HepG2 (cell line): Measurements from ENCODE around the gene ELAC1. TPM values are rescaled to one million over a fixed set of nuclear protein-coding genes. Genes with fewer than 3 reads are reported as not detected.

Experiments
- ARNT2 ChIP-seq: sonication (generic); formaldehyde crosslinking; IDR thresholded peaks from 2 replicates; pipeline ENCODE4 v1.8.0; 2022; ENCODE audit warnings: mild to moderate bottlenecking, low read depth, missing genetic modification reagents, moderate library complexity
- DPF2 ChIP-seq: sonication (generic); formaldehyde crosslinking; IDR thresholded peaks from 2 replicates; pipeline ENCODE4 v1.4.0; 2020; ENCODE audit warnings: mild to moderate bottlenecking, low read depth, missing genetic modification reagents, borderline replicate concordance
- DR1 ChIP-seq: sonication (generic); formaldehyde crosslinking; IDR thresholded peaks from 2 replicates; pipeline ENCODE4 v1.8.0; 2021; ENCODE audit warnings: mild to moderate bottlenecking, missing genetic modification reagents, inconsistent platforms
- HNF4G ChIP-seq, 2 experiments: sonication (generic) in 1 of 2; formaldehyde crosslinking in 1 of 2; IDR thresholded peaks; 2 replicates each; pipeline versions ENCODE4 v1.4.0 to v1.6.1; 2011 to 2020; ENCODE audit warnings: borderline replicate concordance in 2 of 2, low read depth in 2 of 2, mild to moderate bottlenecking in 2 of 2, low read length in 1 of 2, missing genetic modification reagents in 1 of 2, moderate library complexity in 1 of 2
- IRF2 ChIP-seq: IDR thresholded peaks from 2 replicates; pipeline ENCODE4 v1.6.1; 2018; ENCODE audit warnings: missing genetic modification reagents, missing compliant biosample characterization
- KDM4B ChIP-seq: sonication (generic); formaldehyde crosslinking; IDR thresholded peaks from 2 replicates; pipeline ENCODE4 v1.4.0; 2020; ENCODE audit warnings: missing genetic modification reagents
- KLF16 ChIP-seq, 2 experiments: sonication (generic) in 1 of 2; formaldehyde crosslinking in 1 of 2; IDR thresholded peaks; 2 replicates each; pipeline versions ENCODE4 v1.6.1 to v1.8.0; 2016 to 2023; ENCODE audit warnings: missing genetic modification reagents in 2 of 2, missing compliant biosample characterization in 1 of 2
- MED13 ChIP-seq: sonication (generic); formaldehyde crosslinking; IDR thresholded peaks from 2 replicates; pipeline ENCODE4 v1.5.0; 2020; ENCODE audit warnings: missing genetic modification reagents
- MXD4 ChIP-seq: IDR thresholded peaks from 2 replicates; pipeline ENCODE4 v1.6.1; 2016; ENCODE audit warnings: mild to moderate bottlenecking, missing biosample characterization, missing genetic modification reagents
- NR2F1 ChIP-seq, 2 experiments: fragments of 450-650 bp in 1 of 2; formaldehyde crosslinking in 1 of 2; IDR thresholded peaks; 2 replicates each; pipeline versions ENCODE4 v1.5.0 to v1.6.1; 2016 to 2020; ENCODE audit warnings: mild to moderate bottlenecking in 1 of 2, missing compliant biosample characterization in 1 of 2, missing genetic modification reagents in 1 of 2, moderate library complexity in 1 of 2
- SP4 ChIP-seq: sonication (generic); formaldehyde crosslinking; IDR thresholded peaks from 2 replicates; pipeline ENCODE4 v1.8.1; 2023; ENCODE audit warnings: mild to moderate bottlenecking, missing genetic modification reagents
- SRF ChIP-seq: IDR thresholded peaks from 2 replicates; pipeline ENCODE4 v1.6.1; 2011; ENCODE audit warnings: mild to moderate bottlenecking, low read depth, low read length, moderate library complexity
- TCF7L2 ChIP-seq: IDR thresholded peaks from 2 replicates; pipeline ENCODE4 v1.6.1; 2011; ENCODE audit warnings: mild to moderate bottlenecking, low read depth, low read length, moderate library complexity
- ZFY ChIP-seq: sonication (generic); formaldehyde crosslinking; IDR thresholded peaks from 2 replicates; pipeline ENCODE4 v1.4.0; 2020; ENCODE audit warnings: missing genetic modification reagents
- ZNF510 ChIP-seq: sonication (generic); formaldehyde crosslinking; IDR thresholded peaks from 2 replicates; pipeline ENCODE4 v1.4.0; 2020; ENCODE audit warnings: low read depth, mild to moderate bottlenecking, missing genetic modification reagents
- ZNF670 ChIP-seq: sonication (generic); formaldehyde crosslinking; IDR thresholded peaks from 2 replicates; pipeline ENCODE4 v1.8.0; 2022; ENCODE audit warnings: mild to moderate bottlenecking, missing genetic modification reagents, borderline replicate concordance
- ZNF747 ChIP-seq: sonication (generic); formaldehyde crosslinking; IDR thresholded peaks from 2 replicates; pipeline ENCODE4 v1.8.1; 2023; ENCODE audit warnings: missing genetic modification reagents, mild to moderate bottlenecking, borderline replicate concordance
- ZNF776 ChIP-seq: sonication (generic); formaldehyde crosslinking; IDR thresholded peaks from 2 replicates; pipeline ENCODE4 v1.4.0; 2020; ENCODE audit warnings: mild to moderate bottlenecking, missing genetic modification reagents
- ZNF781 ChIP-seq: sonication (generic); formaldehyde crosslinking; IDR thresholded peaks from 2 replicates; pipeline ENCODE4 v1.5.1; 2020; ENCODE audit warnings: borderline replicate concordance, mild to moderate bottlenecking, missing genetic modification reagents; ENCODE audit errors: not compliant biosample characterization
- ZNF839 ChIP-seq: sonication (generic); formaldehyde crosslinking; IDR thresholded peaks from 2 replicates; pipeline ENCODE4 v1.4.0; 2020; ENCODE audit warnings: missing genetic modification reagents, mild to moderate bottlenecking, borderline replicate concordance
- polyA plus RNA-seq, 8 experiments: library from polyadenylated mRNA; depleted of rRNA in 3 of 8; stranded (reverse) in 7 of 8; unstranded in 1 of 8; fragments of >200 nt; fragmentation: Illumina TruSeq in 4 of 8; extraction: Trizol in 4 of 8; gene quantifications; 2 replicates each; pipeline versions ENCODE4 v1.2.1 to v1.2.3, GENCODE V29; 2011 to 2016; ENCODE audit warnings: low read depth in 4 of 8, missing spikeins in 1 of 8, mixed read lengths in 1 of 8; ENCODE audit not compliant: insufficient read depth in 1 of 8
- total RNA-seq, 5 experiments: library from RNA; depleted of rRNA; stranded (reverse); fragments of >200 nt; fragmentation: Illumina TruSeq; extraction: Trizol; gene quantifications; 2 replicates each; pipeline ENCODE4 v1.2.3, GENCODE V29; 2016; ENCODE audit warnings: low read depth in 1 of 5
- TF ChIP-seq, protein P1 (sequence below): sonication (generic); formaldehyde crosslinking; conservative IDR thresholded peaks from 2 replicates; pipeline ENCODE4 v1.4.0; 2020; ENCODE audit warnings: mild to moderate bottlenecking, missing genetic modification reagents, moderate library complexity
- TF ChIP-seq, protein P2 (sequence below): sonication (generic); formaldehyde crosslinking; IDR thresholded peaks from 2 replicates; pipeline ENCODE4 v1.5.1; 2020; ENCODE audit warnings: mild to moderate bottlenecking, moderate library complexity, missing genetic modification reagents
- TF ChIP-seq, protein P3 (sequence below): sonication (generic); formaldehyde crosslinking; IDR thresholded peaks from 2 replicates; pipeline ENCODE4 v1.8.1; 2023; ENCODE audit warnings: mild to moderate bottlenecking, missing genetic modification reagents

Gene ELAC1
- total and polyA plus RNA-seq, 2 of the 13 experiments (the other 11 are each of a cell fraction or from before 2014, with no cell fraction given): 1.9 to 3.6 TPM

DNA sequence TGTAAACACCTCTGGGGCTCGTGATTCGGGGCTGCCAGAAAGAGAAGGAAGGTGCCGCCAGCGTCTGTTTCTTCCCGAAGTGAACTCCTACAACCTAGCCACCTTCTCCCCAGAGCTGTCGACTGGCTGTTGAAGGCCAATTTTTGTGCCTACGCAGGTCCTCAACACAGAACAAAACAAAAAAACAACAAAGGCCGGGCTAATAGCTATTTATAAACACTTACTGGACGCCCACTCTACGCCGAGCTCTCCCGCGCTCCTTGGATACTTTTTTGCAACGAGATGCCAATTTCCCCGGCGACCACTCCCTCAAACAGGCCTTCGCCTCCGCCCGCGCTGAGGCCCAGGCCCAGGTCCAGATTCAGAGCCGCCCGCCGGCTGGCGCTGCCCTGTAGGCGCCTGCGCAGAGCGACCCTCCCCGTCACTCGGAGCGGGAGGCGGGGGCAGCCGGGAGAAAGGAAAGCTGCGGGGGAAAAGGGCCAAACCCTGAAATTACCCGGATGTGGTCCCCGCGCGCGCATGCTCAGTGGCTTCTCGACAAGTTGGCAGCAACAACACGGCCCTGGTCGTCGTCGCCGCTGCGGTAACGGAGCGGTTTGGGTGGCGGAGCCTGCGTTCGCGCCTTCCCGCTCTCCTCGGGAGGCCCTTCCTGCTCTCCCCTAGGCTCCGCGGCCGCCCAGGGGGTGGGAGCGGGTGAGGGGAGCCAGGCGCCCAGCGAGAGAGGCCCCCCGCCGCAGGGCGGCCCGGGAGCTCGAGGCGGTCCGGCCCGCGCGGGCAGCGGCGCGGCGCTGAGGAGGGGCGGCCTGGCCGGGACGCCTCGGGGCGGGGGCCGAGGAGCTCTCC lies 62.1 kb downstream of the ELAC1 start, which contains the start of gene SMAD4 (continued):
- TF ChIP-seq, protein P1, sequence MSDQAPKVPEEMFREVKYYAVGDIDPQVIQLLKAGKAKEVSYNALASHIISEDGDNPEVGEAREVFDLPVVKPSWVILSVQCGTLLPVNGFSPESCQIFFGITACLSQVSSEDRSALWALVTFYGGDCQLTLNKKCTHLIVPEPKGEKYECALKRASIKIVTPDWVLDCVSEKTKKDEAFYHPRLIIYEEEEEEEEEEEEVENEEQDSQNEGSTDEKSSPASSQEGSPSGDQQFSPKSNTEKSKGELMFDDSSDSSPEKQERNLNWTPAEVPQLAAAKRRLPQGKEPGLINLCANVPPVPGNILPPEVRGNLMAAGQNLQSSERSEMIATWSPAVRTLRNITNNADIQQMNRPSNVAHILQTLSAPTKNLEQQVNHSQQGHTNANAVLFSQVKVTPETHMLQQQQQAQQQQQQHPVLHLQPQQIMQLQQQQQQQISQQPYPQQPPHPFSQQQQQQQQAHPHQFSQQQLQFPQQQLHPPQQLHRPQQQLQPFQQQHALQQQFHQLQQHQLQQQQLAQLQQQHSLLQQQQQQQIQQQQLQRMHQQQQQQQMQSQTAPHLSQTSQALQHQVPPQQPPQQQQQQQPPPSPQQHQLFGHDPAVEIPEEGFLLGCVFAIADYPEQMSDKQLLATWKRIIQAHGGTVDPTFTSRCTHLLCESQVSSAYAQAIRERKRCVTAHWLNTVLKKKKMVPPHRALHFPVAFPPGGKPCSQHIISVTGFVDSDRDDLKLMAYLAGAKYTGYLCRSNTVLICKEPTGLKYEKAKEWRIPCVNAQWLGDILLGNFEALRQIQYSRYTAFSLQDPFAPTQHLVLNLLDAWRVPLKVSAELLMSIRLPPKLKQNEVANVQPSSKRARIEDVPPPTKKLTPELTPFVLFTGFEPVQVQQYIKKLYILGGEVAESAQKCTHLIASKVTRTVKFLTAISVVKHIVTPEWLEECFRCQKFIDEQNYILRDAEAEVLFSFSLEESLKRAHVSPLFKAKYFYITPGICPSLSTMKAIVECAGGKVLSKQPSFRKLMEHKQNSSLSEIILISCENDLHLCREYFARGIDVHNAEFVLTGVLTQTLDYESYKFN: no peak
- TF ChIP-seq ZNF776 (CRISPR knock-in tag) (no peak; the same call in 1 of the 2 replicates), ZNF781 (CRISPR knock-in tag) (peak; percentile 74), ZNF747 (no peak), SP4 (CRISPR knock-in tag) (0 out of 2 replicates have a peak, but pooled peaks have one; percentile 16), TCF7L2 (no peak), MED13 (peak; percentile 24), KLF16 (CRISPR knock-in tag; IDR thresholded peaks at IDR 0.05) (peak in 1 of 2 experiments; percentile 48; a peak in 2 of 4 replicates), DR1 (peak; percentile 79), ARNT2 (peak; percentile 68), SRF (no peak), ZNF510 (CRISPR knock-in tag) (no peak), KDM4B (CRISPR knock-in tag) (peak; percentile 23; the same call in 1 of the 2 replicates), ZFY (CRISPR knock-in tag) (peak; percentile 94), DPF2 (peak; percentile 31; the same call in 1 of the 2 replicates), IRF2 (CRISPR knock-in tag) (peak; percentile 36; the same call in 1 of the 2 replicates), HNF4G (IDR thresholded peaks at IDR 0.05; ENCODE audit: borderline replicate concordance, low read depth, low read length) (no peak), HNF4G (CRISPR knock-in tag; IDR thresholded peaks at IDR 0.05; ENCODE audit: borderline replicate concordance, low read depth) (peak; percentile 57; the same call in 1 of the 2 replicates), ZNF670 (CRISPR knock-in tag) (no peak; the same call in 1 of the 2 replicates), NR2F1 (CRISPR knock-in tag; IDR thresholded peaks at IDR 0.05) (no peak), ZNF839 (CRISPR knock-in tag) (no peak; the same call in 1 of the 2 replicates), MXD4 (CRISPR knock-in tag) (peak; percentile 24; the same call in 1 of the 2 replicates)
- TF ChIP-seq, protein P2, sequence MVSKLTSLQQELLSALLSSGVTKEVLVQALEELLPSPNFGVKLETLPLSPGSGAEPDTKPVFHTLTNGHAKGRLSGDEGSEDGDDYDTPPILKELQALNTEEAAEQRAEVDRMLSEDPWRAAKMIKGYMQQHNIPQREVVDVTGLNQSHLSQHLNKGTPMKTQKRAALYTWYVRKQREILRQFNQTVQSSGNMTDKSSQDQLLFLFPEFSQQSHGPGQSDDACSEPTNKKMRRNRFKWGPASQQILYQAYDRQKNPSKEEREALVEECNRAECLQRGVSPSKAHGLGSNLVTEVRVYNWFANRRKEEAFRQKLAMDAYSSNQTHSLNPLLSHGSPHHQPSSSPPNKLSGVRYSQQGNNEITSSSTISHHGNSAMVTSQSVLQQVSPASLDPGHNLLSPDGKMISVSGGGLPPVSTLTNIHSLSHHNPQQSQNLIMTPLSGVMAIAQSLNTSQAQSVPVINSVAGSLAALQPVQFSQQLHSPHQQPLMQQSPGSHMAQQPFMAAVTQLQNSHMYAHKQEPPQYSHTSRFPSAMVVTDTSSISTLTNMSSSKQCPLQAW (CRISPR knock-in tag): peak; percentile 57
- TF ChIP-seq, protein P3, sequence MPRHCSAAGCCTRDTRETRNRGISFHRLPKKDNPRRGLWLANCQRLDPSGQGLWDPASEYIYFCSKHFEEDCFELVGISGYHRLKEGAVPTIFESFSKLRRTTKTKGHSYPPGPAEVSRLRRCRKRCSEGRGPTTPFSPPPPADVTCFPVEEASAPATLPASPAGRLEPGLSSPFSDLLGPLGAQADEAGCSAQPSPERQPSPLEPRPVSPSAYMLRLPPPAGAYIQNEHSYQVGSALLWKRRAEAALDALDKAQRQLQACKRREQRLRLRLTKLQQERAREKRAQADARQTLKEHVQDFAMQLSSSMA: no peak
